H1 (cell line): ENCODE measurements around the gene PRKN. TPM values are rescaled to one million over a fixed set of nuclear protein-coding genes. Genes with fewer than 3 reads are reported as not detected.

Experiments used
- CTCF ChIA-PET: fragments of 300-600 bp; sonication (Branson Sonifier 250); formaldehyde crosslinking; loops from one replicate; lab custom pipeline; 2021; ENCODE audit not compliant: partially characterized antibody; lab: Charles Lee
- POLR2A ChIA-PET: fragments of 300-600 bp; sonication (Branson Sonifier 250); formaldehyde crosslinking; loops from one replicate; lab custom pipeline; 2021; ENCODE audit warnings: inconsistent platforms; ENCODE audit not compliant: partially characterized antibody; lab: Charles Lee
- DNase-seq, 2 experiments: peaks; one replicate each; pipeline versions ENCODE4 v3.0.0 to v3.0.0-alpha.2; 2010 to 2022; ENCODE audit warnings: low spot score in 2 of 2, low read depth in 1 of 2, mixed read lengths in 1 of 2
- FAIRE-seq: peaks from 2 replicates; lab custom pipeline; 2011; peaks lifted over from hg19 to GRCh38; lab: Jason Lieb, UNC
- H2AFZ ChIP-seq: 2 replicates; pipeline ENCODE4 v1.8.1; 2012; ENCODE audit warnings: low read length, inconsistent platforms
- H2AK5ac ChIP-seq: 2 replicates; pipeline ENCODE4 v1.6.1; 2013; ENCODE audit warnings: low read depth, low read length
- H2BK120ac ChIP-seq: replicated peaks from 2 replicates; pipeline ENCODE3; 2013; ENCODE audit warnings: low read depth, low read length, inconsistent platforms
- H2BK12ac ChIP-seq: 2 replicates; pipeline ENCODE4 v1.6.1; 2013; ENCODE audit warnings: low read depth, low read length
- H2BK15ac ChIP-seq: 2 replicates; pipeline ENCODE4 v1.6.1; 2013; ENCODE audit warnings: low read length
- H2BK20ac ChIP-seq: 2 replicates; pipeline ENCODE4 v1.6.1; 2013; ENCODE audit warnings: low read length
- H2BK5ac ChIP-seq: 2 replicates; pipeline ENCODE4 v1.6.1; 2013; ENCODE audit warnings: low read depth, low read length
- H3K14ac ChIP-seq: 2 replicates; pipeline ENCODE4 v1.6.1; 2013; ENCODE audit warnings: inconsistent platforms; ENCODE audit not compliant: insufficient read length
- H3K18ac ChIP-seq: 2 replicates; pipeline ENCODE4 v1.6.1; 2013; ENCODE audit warnings: low read length; ENCODE audit errors: extremely low read depth
- H3K23ac ChIP-seq: 2 replicates; pipeline ENCODE4 v1.6.1; 2013; ENCODE audit warnings: inconsistent platforms; ENCODE audit not compliant: insufficient read length
- H3K23me2 ChIP-seq: 2 replicates; pipeline ENCODE4 v1.6.1; 2013; ENCODE audit warnings: low read depth, low read length
- H3K27ac ChIP-seq: 2 replicates; pipeline ENCODE4 v1.6.1; 2011; ENCODE audit warnings: low read depth, low read length, inconsistent platforms
- H3K27me3 ChIP-seq, 4 experiments: replicated peaks in 1 of 4; 1 replicate in 1 of 4; 2 replicates in 3 of 4; pipeline versions ENCODE4 v1.6.1 to v1.8.1; 2011 to 2013; ENCODE audit warnings: low read length in 3 of 4, mild to moderate bottlenecking in 3 of 4, inconsistent platforms in 2 of 4, mixed read lengths in 2 of 4, moderate library complexity in 1 of 4; ENCODE audit not compliant: control insufficient read depth in 3 of 4, insufficient read depth in 3 of 4; ENCODE audit errors: extremely low read depth in 1 of 4
- H3K36me3 ChIP-seq, 4 experiments: 2 replicates each; pipeline versions ENCODE4 v1.6.1 to v1.8.1; 2011 to 2013; ENCODE audit warnings: mild to moderate bottlenecking in 4 of 4, low read length in 3 of 4, moderate library complexity in 2 of 4, control low read depth in 1 of 4, inconsistent platforms in 1 of 4; ENCODE audit not compliant: insufficient read depth in 4 of 4, control insufficient read depth in 2 of 4
- H3K4ac ChIP-seq: replicated peaks from 2 replicates; pipeline ENCODE3; 2013; ENCODE audit warnings: low read length, low read depth, mixed read lengths, inconsistent platforms; ENCODE audit not compliant: insufficient read length
- H3K4me1 ChIP-seq, 4 experiments: replicated peaks in 1 of 4; 1 replicate in 1 of 4; 2 replicates in 3 of 4; pipeline versions ENCODE4 v1.6.1 to v1.8.1; 2011 to 2013; ENCODE audit warnings: low read length in 3 of 4, inconsistent platforms in 2 of 4, mixed read lengths in 1 of 4; ENCODE audit not compliant: insufficient read depth in 4 of 4, control insufficient read depth in 3 of 4
- H3K4me2 ChIP-seq, 2 experiments: 2 replicates each; pipeline versions ENCODE4 v1.6.1 to v1.8.1; 2011 to 2013; ENCODE audit warnings: low read depth in 2 of 2, low read length in 2 of 2, control low read depth in 1 of 2, inconsistent platforms in 1 of 2, mild to moderate bottlenecking in 1 of 2; ENCODE audit not compliant: insufficient read depth in 1 of 2
- H3K4me3 ChIP-seq, 4 experiments: fragments of 200-600, 300-600 bp in 1 of 4; sonication (generic), shearing (Covaris generic), sonication (Bioruptor Twin) in 1 of 4; 2 replicates each; pipeline versions ENCODE4 v1.5.1 to v1.8.1; 2011 to 2016; ENCODE audit warnings: low read length in 4 of 4, low read depth in 3 of 4, control low read depth in 2 of 4, inconsistent platforms in 2 of 4, mild to moderate bottlenecking in 2 of 4, mixed read lengths in 1 of 4, moderate library complexity in 1 of 4; ENCODE audit not compliant: insufficient read depth in 2 of 4; ENCODE audit errors: extremely low read depth in 1 of 4
- H3K56ac ChIP-seq: replicated peaks from 2 replicates; pipeline ENCODE3; 2013; ENCODE audit warnings: low read depth, mild to moderate bottlenecking, mixed read lengths, low read length, inconsistent platforms; ENCODE audit not compliant: insufficient read length
- H3K79me1 ChIP-seq: 2 replicates; pipeline ENCODE4 v1.6.1; 2013; ENCODE audit warnings: low read depth, low read length, control low read depth
- H3K79me2 ChIP-seq, 2 experiments: 2 replicates each; pipeline versions ENCODE4 v1.6.1 to v1.8.1; 2012 to 2013; ENCODE audit warnings: low read length in 2 of 2, mild to moderate bottlenecking in 2 of 2, inconsistent platforms in 1 of 2; ENCODE audit not compliant: insufficient read depth in 2 of 2, control insufficient read depth in 1 of 2
- H3K9ac ChIP-seq, 4 experiments: replicated peaks in 1 of 4; 1 replicate in 1 of 4; 2 replicates in 3 of 4; pipeline versions ENCODE4 v1.6.1 to v1.8.1; 2011 to 2013; ENCODE audit warnings: low read depth in 3 of 4, low read length in 3 of 4, control low read depth in 2 of 4, mild to moderate bottlenecking in 2 of 4, moderate library complexity in 2 of 4, inconsistent platforms in 1 of 4; ENCODE audit errors: extremely low read depth in 1 of 4
- H3K9me3 ChIP-seq, 2 experiments: 2 replicates each; pipeline versions ENCODE4 v1.6.1 to v1.8.1; 2012 to 2013; ENCODE audit warnings: mild to moderate bottlenecking in 2 of 2, moderate library complexity in 2 of 2, control low read depth in 1 of 2, inconsistent platforms in 1 of 2, low read depth in 1 of 2, low read length in 1 of 2, mixed read lengths in 1 of 2; ENCODE audit not compliant: insufficient read depth in 2 of 2
- H4K20me1 ChIP-seq, 2 experiments: replicated peaks in 1 of 2; 2 replicates each; pipeline versions ENCODE3 to v1.8.1; 2011 to 2013; ENCODE audit warnings: inconsistent platforms in 2 of 2, low read length in 2 of 2, mild to moderate bottlenecking in 1 of 2; ENCODE audit not compliant: insufficient read depth in 2 of 2, control insufficient read depth in 1 of 2
- H4K5ac ChIP-seq: 2 replicates; pipeline ENCODE4 v1.6.1; 2013; ENCODE audit warnings: low read length, low read depth, mixed read lengths, inconsistent platforms; ENCODE audit not compliant: insufficient read length
- H4K8ac ChIP-seq: 2 replicates; pipeline ENCODE4 v1.8.0; 2013; ENCODE audit warnings: mild to moderate bottlenecking, moderate library complexity, low read length, inconsistent platforms; ENCODE audit not compliant: insufficient read depth; ENCODE audit errors: extremely low read depth
- H4K91ac ChIP-seq: replicated peaks from 2 replicates; pipeline ENCODE3; 2013; ENCODE audit warnings: low read length, mixed read lengths, inconsistent platforms; ENCODE audit not compliant: insufficient read length
- ATF3 ChIP-seq: IDR thresholded peaks from 2 replicates; pipeline ENCODE4 v1.6.1; 2011; ENCODE audit warnings: low read depth, mild to moderate bottlenecking, low read length; ENCODE audit not compliant: insufficient read depth
- CBX5 ChIP-seq: fragments of 300-800, 300-1000 bp; sonication (generic); IDR thresholded peaks from 2 replicates; pipeline ENCODE4 v1.7.1; 2016; ENCODE audit warnings: antibody characterized with exemption, low read length, low read depth
- CEBPB ChIP-seq: IDR thresholded peaks from 2 replicates; pipeline ENCODE4 v1.6.1; 2012; ENCODE audit warnings: low read depth, low read length
- CHD2 ChIP-seq: IDR thresholded peaks from 2 replicates; pipeline ENCODE4 v1.6.1; 2012; ENCODE audit warnings: low read length, improper control_type of control experiment
- EP300 ChIP-seq, 2 experiments: IDR thresholded peaks; 1 replicate in 1 of 2; 2 replicates in 1 of 2; pipeline ENCODE4 v1.6.1; 2011 to 2012; ENCODE audit warnings: low read depth in 2 of 2, low read length in 2 of 2, mild to moderate bottlenecking in 2 of 2, borderline replicate concordance in 1 of 2, inconsistent platforms in 1 of 2, moderate library complexity in 1 of 2
- HDAC6 ChIP-seq: IDR thresholded peaks from one replicate; pipeline ENCODE4 v1.7.1; 2012; ENCODE audit warnings: low read depth, mild to moderate bottlenecking, inconsistent platforms, low read length, moderate library complexity
- JUND ChIP-seq: IDR thresholded peaks from 2 replicates; pipeline ENCODE4 v1.6.1; 2011; ENCODE audit warnings: mild to moderate bottlenecking, improper control_type of control experiment, low read length
- POLR2AphosphoS5 ChIP-seq: IDR thresholded peaks from 2 replicates; pipeline ENCODE4 v1.6.1; 2011; ENCODE audit warnings: low read depth, low read length
- POU5F1 ChIP-seq: IDR thresholded peaks from 2 replicates; pipeline ENCODE4 v1.6.1; 2011; ENCODE audit warnings: low read depth, mild to moderate bottlenecking, low read length, moderate library complexity
- SAP30 ChIP-seq: fragments of 300-600 bp; sonication (generic); IDR thresholded peaks from 2 replicates; pipeline ENCODE4 v1.7.1; 2012; ENCODE audit warnings: low read length, moderate library complexity, mild to moderate bottlenecking, inconsistent platforms; ENCODE audit not compliant: insufficient read depth, insufficient replicate concordance
- SIN3A ChIP-seq, 2 experiments: IDR thresholded peaks in 1 of 2; conservative IDR thresholded peaks in 1 of 2; 2 replicates each; pipeline ENCODE4 v1.6.1; 2011 to 2012; ENCODE audit warnings: low read length in 2 of 2, improper control_type of control experiment in 1 of 2, low read depth in 1 of 2, mild to moderate bottlenecking in 1 of 2
- TAF1 ChIP-seq: IDR thresholded peaks from 2 replicates; pipeline ENCODE4 v1.6.1; 2011; ENCODE audit warnings: mild to moderate bottlenecking, low read depth, low read length
- TCF12 ChIP-seq: IDR thresholded peaks from 2 replicates; pipeline ENCODE4 v1.6.1; 2011; ENCODE audit warnings: low read depth, mild to moderate bottlenecking, low read length
- WGBS, 2 experiments: shearing (Covaris generic) in 1 of 2; methylation state at CpG; one replicate each; pipeline versions ENCODE4 v1.1.6 to v1.1.7; 2013 to 2015; ENCODE audit warnings: low lambda C conversion rate in 2 of 2, mixed read lengths in 2 of 2, inconsistent platforms in 1 of 2, low coverage in 1 of 2, missing lambda C conversion rate in 1 of 2; ENCODE audit not compliant: insufficient replicate concordance in 2 of 2, insufficient coverage in 1 of 2, insufficient read length in 1 of 2; ENCODE audit errors: extremely low coverage in 1 of 2, missing lambda C conversion rate in 1 of 2; 5-methylcytosine and 5-hydroxymethylcytosine counted together
- polyA plus RNA-seq, 7 experiments: library from polyadenylated mRNA; depleted of rRNA in 3 of 7; stranded (reverse) in 5 of 7; unstranded in 2 of 7; fragments of >200 nt in 5 of 7; fragments of 200-250 nt in 2 of 7; gene quantifications; 1 replicate in 5 of 7; 2 replicates in 1 of 7; 4 replicates in 1 of 7; pipeline versions ENCODE4 v1.2.1 to v1.2.3, GENCODE V29; 2011 to 2013; ENCODE audit warnings: missing spikeins in 2 of 7, mixed read lengths in 2 of 7
- total RNA-seq: library from RNA; stranded (reverse); fragmentation: NEBNext Ultra II Directional; extraction: Animal tissue kit (Norgen Biotek cat#: 25700); gene quantifications from 2 replicates; pipeline ENCODE4 v1.2.1, GENCODE V29; 2021

The PRKN gene
- total and polyA plus RNA-seq, 2 of the 8 experiments (the other 6 are each of a cell fraction or from before 2014, with no cell fraction given), result 0.13 to 0.29 TPM

- Histone ChIP-seq H3K79me1 (no peaks in the 10 kb centered on the region), H4K20me1 (no peaks in the 10 kb centered on the region), H3K23me2 (no peaks in the 10 kb centered on the region), H3K27me3 (no peaks in the 10 kb centered on the region; a peak in 2 of 7 replicates), H2AFZ (no peak overlapping the region), H4K5ac (no peak overlapping the region), H4K91ac (no peak overlapping the region), H3K27ac (no peak overlapping the region), H3K9ac (no peak overlapping the region), H3K56ac (no peak overlapping the region), H2BK15ac (no peak overlapping the region), H2BK120ac (no peak overlapping the region), H3K23ac (no peak overlapping the region), H3K4me1 (no peaks in the 10 kb centered on the region; a peak in 1 of 7 replicates), H3K14ac (no peak overlapping the region), H3K4me2 (no peak overlapping the region), H3K36me3 (no peaks in the 10 kb centered on the region), H2BK12ac (no peak overlapping the region), H3K4ac (no peak overlapping the region), H2AK5ac (no peak overlapping the region), H3K9me3 (no peaks in the 10 kb centered on the region), H2BK5ac (no peak overlapping the region), H2BK20ac (no peak overlapping the region), H3K4me3 (no peak overlapping the region), H4K8ac (no peak overlapping the region), H3K18ac (no peak overlapping the region), H3K79me2 (no peaks in the 10 kb centered on the region)
- TF ChIP-seq POLR2AphosphoS5 (no peak), SIN3A (conservative IDR thresholded peaks at IDR 0.05 in 1 of 2, IDR thresholded peaks at IDR 0.05 in 1 of 2; ENCODE audit: low read depth in 1 of 2, low read length in 2 of 2) (no peak), SAP30 (no peak), JUND (no peak), EP300 (IDR thresholded peaks at IDR 0.05; ENCODE audit: borderline replicate concordance in 1 of 2, low read depth in 2 of 2, low read length in 2 of 2) (no peak), ATF3 (no peak), POU5F1 (no peak), CHD2 (no peak), CBX5 (no peak), CEBPB (no peak), TAF1 (no peak), HDAC6 (no peak), TCF12 (no peak)
- ChIA-PET POLR2A (no interaction called here), CTCF (interaction anchor here (0.6 kb wide), 1 partner anchor 686 kb away, joined by 5 read pairs; no protein-coding TSS in a partner anchor)
- DNase-seq, result no peak
- 100% methylated on average over 1 of the region's 1 CpG; no CpG with 5 or more reads in 1 of the 2 experiments for WGBS, 2 experiments
- no peak for FAIRE-seq
These were observed 2.9 kb upstream of the PRKN start for GRCh38 chr6:162730502-162730901.
